WTC11 (cell line): ENCODE results near the gene ITGA5. TPM values are rescaled to one million over a fixed set of nuclear protein-coding genes. Genes with fewer than 3 reads are reported as not detected.
A peak's percentile ranks its signal among the peaks of the same experiment; 100 is the strongest.

Experiments
- ATAC-seq: fragments of 200-7000 bp; cut with Tn5 transposase; 2 replicates; pipeline ENCODE4 v1.10.0; 2021; ENCODE audit warnings: mild to moderate bottlenecking, moderate library complexity
- CTCF ChIA-PET: fragments of 300-600 bp; sonication (Branson Sonifier 250); formaldehyde crosslinking; loops from one replicate; lab custom pipeline; 2021; ENCODE audit warnings: antibody characterized with exemption; lab: Charles Lee
- POLR2A ChIA-PET: fragments of 350-600 bp; sonication (Branson Sonifier 250); formaldehyde crosslinking; loops from one replicate; lab custom pipeline; 2021; ENCODE audit warnings: antibody characterized with exemption; lab: Charles Lee
- DNase-seq: peaks from one replicate; pipeline ENCODE4 v3.0.0; 2021; ENCODE audit warnings: low spot score
- H3K27ac Mint-ChIP-seq: 2 replicates; pipeline ENCODE4 v1.8.0; 2021; ENCODE audit warnings: mixed read lengths
- H3K27me3 Mint-ChIP-seq: 2 replicates; pipeline ENCODE4 v1.8.0; 2021; ENCODE audit warnings: low read depth, mild to moderate bottlenecking, moderate library complexity, mixed read lengths
- H3K36me3 Mint-ChIP-seq: 2 replicates; pipeline ENCODE4 v1.8.0; 2021; ENCODE audit warnings: mixed read lengths
- H3K4me1 Mint-ChIP-seq: 2 replicates; pipeline ENCODE4 v1.8.0; 2022; ENCODE audit warnings: mixed read lengths
- H3K4me3 Mint-ChIP-seq: 2 replicates; pipeline ENCODE4 v1.8.0; 2021; ENCODE audit warnings: mild to moderate bottlenecking, moderate library complexity, mixed read lengths
- H3K9me3 Mint-ChIP-seq: 2 replicates; pipeline ENCODE4 v1.8.0; 2021; ENCODE audit warnings: mixed read lengths
- AR ChIP-seq: fragments of 250-450 bp; sonication (Bioruptor Pico); IDR thresholded peaks from 2 replicates; pipeline ENCODE4 v1.9.0; 2021; ENCODE audit warnings: mild to moderate bottlenecking
- E2F1 ChIP-seq: sonication (generic); formaldehyde crosslinking; IDR thresholded peaks from 2 replicates; pipeline ENCODE4 v1.8.0; 2022; ENCODE audit warnings: mild to moderate bottlenecking, missing genetic modification reagents
- ESRRA ChIP-seq: sonication (generic); formaldehyde crosslinking; IDR thresholded peaks from 2 replicates; pipeline ENCODE4 v1.8.1; 2022; ENCODE audit warnings: mild to moderate bottlenecking, missing genetic modification reagents, borderline replicate concordance
- HMGXB4 ChIP-seq: sonication (generic); formaldehyde crosslinking; IDR thresholded peaks from 2 replicates; pipeline ENCODE4 v1.8.1; 2023; ENCODE audit warnings: mild to moderate bottlenecking, moderate library complexity, missing genetic modification reagents
- IRF2 ChIP-seq: sonication (generic); formaldehyde crosslinking; IDR thresholded peaks from 2 replicates; pipeline ENCODE4 v1.8.0; 2022; ENCODE audit warnings: low read depth, missing genetic modification reagents, borderline replicate concordance
- MLX ChIP-seq: sonication (generic); formaldehyde crosslinking; IDR thresholded peaks from 2 replicates; pipeline ENCODE4 v1.8.1; 2023; ENCODE audit warnings: mild to moderate bottlenecking, missing genetic modification reagents, moderate library complexity
- NFATC4 ChIP-seq: fragments of 250-450 bp; sonication (Bioruptor Pico); IDR thresholded peaks from 2 replicates; pipeline ENCODE4 v1.9.0; 2021; ENCODE audit warnings: mild to moderate bottlenecking
- NR2C2 ChIP-seq: sonication (generic); formaldehyde crosslinking; IDR thresholded peaks from 2 replicates; pipeline ENCODE4 v1.8.0; 2022; ENCODE audit warnings: mild to moderate bottlenecking, missing genetic modification reagents
- RORB ChIP-seq: fragments of 250-450 bp; sonication (Bioruptor Pico); IDR thresholded peaks from 2 replicates; pipeline ENCODE4 v1.9.0; 2021; ENCODE audit warnings: mild to moderate bottlenecking
- SMAD4 ChIP-seq: sonication (generic); formaldehyde crosslinking; IDR thresholded peaks from 2 replicates; pipeline ENCODE4 v1.8.0; 2022; ENCODE audit warnings: mild to moderate bottlenecking, missing genetic modification reagents
- SOX15 ChIP-seq: fragments of 250-450 bp; sonication (Bioruptor Pico); IDR thresholded peaks from 2 replicates; pipeline ENCODE4 v1.9.0; 2021; ENCODE audit warnings: mild to moderate bottlenecking
- TEAD4 ChIP-seq: sonication (generic); formaldehyde crosslinking; IDR thresholded peaks from 2 replicates; pipeline ENCODE4 v1.8.0; 2022; ENCODE audit warnings: mild to moderate bottlenecking, missing genetic modification reagents
- USF2 ChIP-seq: sonication (generic); formaldehyde crosslinking; IDR thresholded peaks from 2 replicates; pipeline ENCODE4 v1.8.1; 2023; ENCODE audit warnings: mild to moderate bottlenecking, missing genetic modification reagents, moderate library complexity
- ZNF263 ChIP-seq: sonication (generic); formaldehyde crosslinking; IDR thresholded peaks from 2 replicates; pipeline ENCODE4 v1.8.1; 2022; ENCODE audit warnings: low read depth, mild to moderate bottlenecking, moderate library complexity, missing genetic modification reagents
- ZNF281 ChIP-seq: sonication (generic); formaldehyde crosslinking; IDR thresholded peaks from 2 replicates; pipeline ENCODE4 v1.8.0; 2023; ENCODE audit warnings: mild to moderate bottlenecking, missing genetic modification reagents
- total RNA-seq: library from RNA; stranded (reverse); gene quantifications from 3 replicates; pipeline ENCODE4 v1.2.3, GENCODE V29; 2021

ITGA5 gene
- total RNA-seq, 1 experiment from 2014 or later, result 21.9 TPM

- TF ChIP-seq AR (CRISPR knock-in tag) (no peak), RORB (CRISPR knock-in tag) (no peak)
Measured at GRCh38 chr12:54352891-54353874, 65.9 kb downstream of the ITGA5 start (continued).

GRCh38 chr12:54352022-54352531 is 67.0 kb downstream of the ITGA5 start:
- peaks cover 47% of the 10 kb centered on the region for H3K4me1 Mint-ChIP-seq
- POLR2A ChIA-PET, result interaction anchor here (0.6 to 1.7 kb wide), 5 partner anchors 15 to 22 kb away, joined by 3 to 8 read pairs (median 4); no protein-coding TSS in a partner anchor

More at GRCh38 chr12:54352022-54352531, 67.0 kb downstream of the ITGA5 start:
- CTCF ChIA-PET, result interaction anchor here (0.6 to 4.3 kb wide), 19 partner anchors 9 to 151 kb away, joined by 3 to 61 read pairs (median 7); partner anchors contain the start of gene COPZ1
- Mint-ChIP-seq H3K27ac (peak overlapping the region; percentile 92), H3K4me3 (peak overlapping the region; percentile 87), H3K9me3 (no peaks in the 10 kb centered on the region), H3K36me3 (peaks cover 33% of the 10 kb centered on the region), H3K27me3 (peaks cover 18% of the 10 kb centered on the region)
- DNase-seq, result peak; percentile 70
- no peak for TF ChIP-seq SMAD4
- no peak for TF ChIP-seq NR2C2 (CRISPR knock-in tag)
- TF ChIP-seq ESRRA (CRISPR knock-in tag), result no peak
- no peak for TF ChIP-seq TEAD4 (CRISPR knock-in tag)
- no peak for TF ChIP-seq HMGXB4
- no peak for TF ChIP-seq NFATC4 (CRISPR knock-in tag)
- no peak for TF ChIP-seq MLX (CRISPR knock-in tag)
- no peak for TF ChIP-seq IRF2 (CRISPR knock-in tag)
- no peak for TF ChIP-seq SOX15 (CRISPR knock-in tag)
- TF ChIP-seq ZNF281 (CRISPR knock-in tag), result no peak
- TF ChIP-seq ZNF263, result no peak
- TF ChIP-seq E2F1 (CRISPR knock-in tag), result no peak
- TF ChIP-seq USF2 (CRISPR knock-in tag), result no peak
- peak; percentile 55 for ATAC-seq
